Measurements from ENCODE around the gene COX18. TPM values are rescaled to one million over a fixed set of nuclear protein-coding genes. Genes with fewer than 3 reads are reported as not detected.

Gene COX18
- total RNA-seq, 1 donor from 2014 or later = 20.4 TPM

- H3K4me1 Mint-ChIP-seq = no peaks in the 10 kb centered on the region
- no peaks in the 10 kb centered on the region for H3K9me3 Mint-ChIP-seq
- no peak overlapping the region for H3K4me3 Mint-ChIP-seq
- H3K36me3 Mint-ChIP-seq (ENCODE audit: low read depth) = peaks cover 17% of the 10 kb centered on the region
- DNase-seq (ENCODE audit: low read depth, low spot score) = no peak
- no peaks in the 10 kb centered on the region for H3K27me3 Mint-ChIP-seq (ENCODE audit: low read depth)
- no peak overlapping the region for H3K27ac Mint-ChIP-seq (ENCODE audit: unreplicated experiment)
- no peak for TF ChIP-seq CTCF (conservative IDR thresholded peaks at IDR 0.05)
Observed at GRCh38 chr4:73086095-73086868, 16.8 kb upstream of the COX18 start.

GRCh38 chr4:73080789-73081188 lies 11.3 kb upstream of the COX18 start:
- no peak for DNase-seq (ENCODE audit: low read depth, low spot score)
- Mint-ChIP-seq H3K27me3 (ENCODE audit: low read depth) (no peaks in the 10 kb centered on the region), H3K4me1 (no peaks in the 10 kb centered on the region), H3K36me3 (ENCODE audit: low read depth) (peaks cover 11% of the 10 kb centered on the region), H3K9me3 (no peaks in the 10 kb centered on the region), H3K27ac (ENCODE audit: unreplicated experiment) (no peak overlapping the region), H3K4me3 (no peak overlapping the region)
- TF ChIP-seq CTCF (conservative IDR thresholded peaks at IDR 0.05) = no peak

- Mint-ChIP-seq H3K27me3 (ENCODE audit: low read depth) (no peaks in the 10 kb centered on the region), H3K4me3 (no peak overlapping the region), H3K27ac (ENCODE audit: unreplicated experiment) (no peak overlapping the region), H3K36me3 (ENCODE audit: low read depth) (peaks cover 7% of the 10 kb centered on the region), H3K9me3 (no peaks in the 10 kb centered on the region), H3K4me1 (no peaks in the 10 kb centered on the region)
- no peak for DNase-seq (ENCODE audit: low read depth, low spot score)
- no peak for TF ChIP-seq CTCF (conservative IDR thresholded peaks at IDR 0.05)
Observed at GRCh38 chr4:73075832-73076231, 6.3 kb upstream of the COX18 start.

- H3K4me3 Mint-ChIP-seq = peak overlapping the region; percentile 88
- H3K36me3 Mint-ChIP-seq (ENCODE audit: low read depth) = peaks cover 2% of the 10 kb centered on the region
- no peaks in the 10 kb centered on the region for H3K9me3 Mint-ChIP-seq
- peaks cover 24% of the 10 kb centered on the region for H3K4me1 Mint-ChIP-seq
- peaks cover 3% of the 10 kb centered on the region for H3K27me3 Mint-ChIP-seq (ENCODE audit: low read depth)
- peak overlapping the region; percentile 99 for H3K27ac Mint-ChIP-seq (ENCODE audit: unreplicated experiment)
- TF ChIP-seq CTCF (conservative IDR thresholded peaks at IDR 0.05) = no peak
- no peak for DNase-seq (ENCODE audit: low read depth, low spot score)
Observed at GRCh38 chr4:73070074-73070390, 516 bp upstream of the COX18 start.

- Mint-ChIP-seq H3K36me3 (ENCODE audit: low read depth) (peaks cover 7% of the 10 kb centered on the region), H3K27me3 (ENCODE audit: low read depth) (peaks cover 3% of the 10 kb centered on the region), H3K9me3 (no peaks in the 10 kb centered on the region), H3K27ac (ENCODE audit: unreplicated experiment) (peak overlapping the region; percentile 99), H3K4me1 (peaks cover 24% of the 10 kb centered on the region), H3K4me3 (peak overlapping the region; percentile 88)
- peak; percentile 22 for TF ChIP-seq CTCF (conservative IDR thresholded peaks at IDR 0.05)
- DNase-seq (ENCODE audit: low read depth, low spot score) = peak; percentile 8
Observed at GRCh38 chr4:73068491-73069337, 802 bp downstream of the COX18 start.
